NOMO-1 treated with dmso at 0.1 percent for 144 hours (cell line): Measurements from ENCODE around the gene ZNF133.

ENCODE experiments used
- DNase-seq: peaks from one replicate; lab custom pipeline; 2025; ENCODE audit not compliant: unreplicated experiment; lab: John Stamatoyannopoulos, UW

ZNF133 gene

GRCh38 chr20:18360635-18361034 is 72.3 kb downstream of the ZNF133 start:
- no peak for DNase-seq

- DNase-seq, result no peak
Observed at GRCh38 chr20:18361678-18362077, 73.4 kb downstream of the ZNF133 start.

GRCh38 chr20:18362916-18363315 is 74.6 kb downstream of the ZNF133 start:
- DNase-seq, result no peak

- DNase-seq, result no peak
Observed at GRCh38 chr20:18363708-18364107, 75.4 kb downstream of the ZNF133 start.

- DNase-seq, result no peak
Observed at GRCh38 chr20:18364768-18365167, 76.4 kb downstream of the ZNF133 start.
